HEK293 (cell line): Measurements from ENCODE around the gene EPHA2.

Experiments used
- CTCF ChIA-PET: fragments of 350-600 bp; formaldehyde crosslinking; extraction: SDS; loops from one replicate; lab custom pipeline; 2021; ENCODE audit warnings: antibody characterized with exemption; lab: Yijun Ruan, JAX
- POLR2A ChIA-PET: fragments of 300-600 bp; formaldehyde crosslinking; extraction: SDS; loops from one replicate; lab custom pipeline; 2020; ENCODE audit warnings: antibody characterized with exemption, inconsistent platforms; lab: Yijun Ruan, JAX
- H3K27ac ChIP-seq: fragments of 200-500 bp; sonication (Bioruptor generic); 2 replicates; pipeline ENCODE4 v1.5.1; 2014; ENCODE audit warnings: low read depth, low read length, control low read depth, inconsistent platforms; ENCODE audit errors: extremely low read depth
- H3K36me3 ChIP-seq, 2 experiments: fragments of 200-500 bp in 1 of 2; sonication (Bioruptor generic) in 1 of 2; 1 replicate in 1 of 2; 2 replicates in 1 of 2; pipeline ENCODE4 v1.5.1; 2014 to 2017; ENCODE audit warnings: inconsistent platforms in 2 of 2, low read length in 2 of 2; ENCODE audit not compliant: control insufficient read depth in 2 of 2, insufficient read depth in 1 of 2
- H3K4me1 ChIP-seq: fragments of 200-500 bp; sonication (Bioruptor generic); 2 replicates; pipeline ENCODE4 v1.5.1; 2014; ENCODE audit warnings: mild to moderate bottlenecking, low read length, inconsistent platforms; ENCODE audit not compliant: control insufficient read depth, insufficient read depth
- H3K4me3 ChIP-seq: 2 replicates; pipeline ENCODE4 v1.5.1; 2011; ENCODE audit warnings: low read depth, mild to moderate bottlenecking, control low read depth, low read length, moderate library complexity
- H3K9me3 ChIP-seq: fragments of 200-500 bp; sonication (Bioruptor generic); 2 replicates; pipeline ENCODE4 v1.5.1; 2014; ENCODE audit warnings: low read depth, low read length, inconsistent platforms; ENCODE audit not compliant: control insufficient read depth, insufficient read depth
- GFI1B ChIP-seq: fragments of 450-650 bp; formaldehyde crosslinking; IDR thresholded peaks from 2 replicates; pipeline ENCODE4 v1.5.1; 2016; ENCODE audit warnings: missing biosample characterization, missing genetic modification characterization
- OVOL3 ChIP-seq: fragments of 450-650 bp; formaldehyde crosslinking; IDR thresholded peaks from 2 replicates; pipeline ENCODE4 v1.5.1; 2016; ENCODE audit warnings: missing biosample characterization, missing genetic modification characterization
- PRDM6 ChIP-seq: fragments of 450-650 bp; formaldehyde crosslinking; IDR thresholded peaks from 2 replicates; pipeline ENCODE4 v1.5.1; 2017; ENCODE audit warnings: missing biosample characterization, missing genetic modification characterization
- TCF7L2 ChIP-seq: IDR thresholded peaks from 2 replicates; pipeline ENCODE4 v1.6.1; 2011; ENCODE audit warnings: low read depth, mild to moderate bottlenecking, inconsistent platforms, low read length, moderate library complexity, borderline replicate concordance
- YY1 ChIP-seq: fragments of 450-650 bp; formaldehyde crosslinking; IDR thresholded peaks from 2 replicates; pipeline ENCODE4 v1.5.1; 2018; ENCODE audit warnings: missing biosample characterization, missing genetic modification characterization
- ZBTB7A ChIP-seq: fragments of 450-650 bp; formaldehyde crosslinking; IDR thresholded peaks from 2 replicates; pipeline ENCODE4 v1.5.1; 2016; ENCODE audit warnings: low read depth, missing biosample characterization, missing genetic modification characterization
- ZFP3 ChIP-seq: fragments of 450-650 bp; formaldehyde crosslinking; IDR thresholded peaks from 2 replicates; pipeline ENCODE4 v1.5.1; 2016; ENCODE audit warnings: low read depth, missing biosample characterization, missing genetic modification characterization
- ZFP69B ChIP-seq: fragments of 450-650 bp; formaldehyde crosslinking; IDR thresholded peaks from 2 replicates; pipeline ENCODE4 v1.5.1; 2016; ENCODE audit warnings: missing biosample characterization, missing genetic modification characterization
- ZIC2 ChIP-seq: fragments of 450-650 bp; formaldehyde crosslinking; IDR thresholded peaks from 2 replicates; pipeline ENCODE4 v1.5.1; 2016; ENCODE audit warnings: missing biosample characterization, missing genetic modification characterization
- ZNF132 ChIP-seq: fragments of 450-650 bp; formaldehyde crosslinking; IDR thresholded peaks from 2 replicates; pipeline ENCODE4 v1.5.1; 2017; ENCODE audit warnings: missing biosample characterization, missing genetic modification characterization, borderline replicate concordance
- ZNF133 ChIP-seq: fragments of 450-650 bp; formaldehyde crosslinking; IDR thresholded peaks from 2 replicates; pipeline ENCODE4 v1.5.1; 2016; ENCODE audit warnings: missing biosample characterization, missing genetic modification characterization
- ZNF146 ChIP-seq: fragments of 450-650 bp; formaldehyde crosslinking; IDR thresholded peaks from 2 replicates; pipeline ENCODE4 v1.5.1; 2016; ENCODE audit warnings: missing biosample characterization, missing genetic modification characterization
- ZNF2 ChIP-seq: fragments of 450-650 bp; formaldehyde crosslinking; IDR thresholded peaks from 2 replicates; pipeline ENCODE4 v1.5.1; 2016; ENCODE audit warnings: missing biosample characterization, missing genetic modification characterization
- ZNF266 ChIP-seq: fragments of 450-650 bp; formaldehyde crosslinking; IDR thresholded peaks from 2 replicates; pipeline ENCODE4 v1.5.1; 2016; ENCODE audit warnings: missing biosample characterization, missing genetic modification characterization, low read depth
- ZNF280C ChIP-seq: fragments of 450-650 bp; formaldehyde crosslinking; IDR thresholded peaks from 2 replicates; pipeline ENCODE4 v1.5.1; 2016; ENCODE audit warnings: missing biosample characterization, missing genetic modification characterization
- ZNF302 ChIP-seq: fragments of 450-650 bp; formaldehyde crosslinking; IDR thresholded peaks from 2 replicates; pipeline ENCODE4 v1.5.1; 2016; ENCODE audit warnings: missing biosample characterization, missing genetic modification characterization, low read depth
- ZNF324 ChIP-seq: fragments of 450-650 bp; formaldehyde crosslinking; IDR thresholded peaks from 2 replicates; pipeline ENCODE4 v1.5.1; 2016; ENCODE audit warnings: missing biosample characterization, missing genetic modification characterization
- ZNF350 ChIP-seq: fragments of 450-650 bp; formaldehyde crosslinking; IDR thresholded peaks from 2 replicates; pipeline ENCODE4 v1.5.0; 2017; ENCODE audit warnings: missing biosample characterization, mild to moderate bottlenecking, missing genetic modification characterization
- ZNF501 ChIP-seq: fragments of 450-650 bp; formaldehyde crosslinking; IDR thresholded peaks from 2 replicates; pipeline ENCODE4 v1.5.1; 2016; ENCODE audit warnings: missing biosample characterization, missing genetic modification characterization
- ZNF549 ChIP-seq: fragments of 450-650 bp; IDR thresholded peaks from 2 replicates; pipeline ENCODE4 v1.5.1; 2018; ENCODE audit warnings: missing biosample characterization, missing genetic modification characterization, mild to moderate bottlenecking, inconsistent platforms, moderate library complexity
- ZNF600 ChIP-seq: fragments of 450-650 bp; formaldehyde crosslinking; IDR thresholded peaks from 2 replicates; pipeline ENCODE4 v1.5.1; 2016; ENCODE audit warnings: missing biosample characterization, missing genetic modification characterization
- ZNF610 ChIP-seq: fragments of 450-650 bp; formaldehyde crosslinking; IDR thresholded peaks from 2 replicates; pipeline ENCODE4 v1.5.1; 2016; ENCODE audit warnings: missing biosample characterization, missing genetic modification characterization, borderline replicate concordance
- ZNF623 ChIP-seq: fragments of 450-650 bp; formaldehyde crosslinking; IDR thresholded peaks from 2 replicates; pipeline ENCODE4 v1.5.1; 2016; ENCODE audit warnings: missing biosample characterization, missing genetic modification characterization
- ZNF76 ChIP-seq: fragments of 450-650 bp; formaldehyde crosslinking; IDR thresholded peaks from 2 replicates; pipeline ENCODE4; 2016; ENCODE audit warnings: low read depth, missing biosample characterization, missing genetic modification characterization, borderline replicate concordance
- ZNF768 ChIP-seq: fragments of 450-650 bp; formaldehyde crosslinking; IDR thresholded peaks from 2 replicates; pipeline ENCODE4 v1.5.1; 2018; ENCODE audit warnings: missing biosample characterization, mild to moderate bottlenecking, missing genetic modification characterization
- ZNF785 ChIP-seq: fragments of 450-650 bp; formaldehyde crosslinking; IDR thresholded peaks from 2 replicates; pipeline ENCODE4 v1.5.1; 2016; ENCODE audit warnings: missing biosample characterization, missing genetic modification characterization
- TF ChIP-seq, protein P1 (sequence below): fragments of 450-650 bp; formaldehyde crosslinking; IDR thresholded peaks from 2 replicates; pipeline ENCODE4 v1.5.1; 2016; ENCODE audit warnings: missing biosample characterization, missing genetic modification characterization
- TF ChIP-seq, protein P2 (sequence below): fragments of 450-650 bp; formaldehyde crosslinking; IDR thresholded peaks from 2 replicates; pipeline ENCODE4 v1.5.1; 2016; ENCODE audit warnings: missing biosample characterization, missing genetic modification characterization

EPHA2 gene

GRCh38 chr1:16199700-16200099 lies 43.8 kb upstream of the EPHA2 start (continued):
- TF ChIP-seq, protein P1, sequence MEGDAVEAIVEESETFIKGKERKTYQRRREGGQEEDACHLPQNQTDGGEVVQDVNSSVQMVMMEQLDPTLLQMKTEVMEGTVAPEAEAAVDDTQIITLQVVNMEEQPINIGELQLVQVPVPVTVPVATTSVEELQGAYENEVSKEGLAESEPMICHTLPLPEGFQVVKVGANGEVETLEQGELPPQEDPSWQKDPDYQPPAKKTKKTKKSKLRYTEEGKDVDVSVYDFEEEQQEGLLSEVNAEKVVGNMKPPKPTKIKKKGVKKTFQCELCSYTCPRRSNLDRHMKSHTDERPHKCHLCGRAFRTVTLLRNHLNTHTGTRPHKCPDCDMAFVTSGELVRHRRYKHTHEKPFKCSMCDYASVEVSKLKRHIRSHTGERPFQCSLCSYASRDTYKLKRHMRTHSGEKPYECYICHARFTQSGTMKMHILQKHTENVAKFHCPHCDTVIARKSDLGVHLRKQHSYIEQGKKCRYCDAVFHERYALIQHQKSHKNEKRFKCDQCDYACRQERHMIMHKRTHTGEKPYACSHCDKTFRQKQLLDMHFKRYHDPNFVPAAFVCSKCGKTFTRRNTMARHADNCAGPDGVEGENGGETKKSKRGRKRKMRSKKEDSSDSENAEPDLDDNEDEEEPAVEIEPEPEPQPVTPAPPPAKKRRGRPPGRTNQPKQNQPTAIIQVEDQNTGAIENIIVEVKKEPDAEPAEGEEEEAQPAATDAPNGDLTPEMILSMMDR, result no peak
- TF ChIP-seq ZFP3 (no peak), ZNF600 (peak; percentile 64), ZNF266 (tag by site-specific recombination) (no peak), ZNF302 (tag by site-specific recombination) (no peak), TCF7L2 (no peak), ZFP69B (tag by site-specific recombination) (no peak), GFI1B (no peak), ZNF785 (no peak), ZNF549 (no peak), ZNF133 (tag by site-specific recombination) (no peak), ZNF501 (tag by site-specific recombination) (no peak), ZNF76 (tag by site-specific recombination) (no peak), YY1 (tag by site-specific recombination) (no peak), ZIC2 (tag by site-specific recombination) (peak; percentile 55), ZNF146 (tag by site-specific recombination) (no peak), ZNF132 (tag by site-specific recombination) (no peak), ZNF350 (tag by site-specific recombination) (no peak), ZNF324 (tag by site-specific recombination) (no peak), ZNF280C (no peak), ZBTB7A (no peak), ZNF623 (peak; percentile 96), ZNF610 (tag by site-specific recombination) (no peak)

GRCh38 chr1:16199157-16199501 lies 43.3 kb upstream of the EPHA2 start:
- ChIA-PET POLR2A (no interaction called here), CTCF (interaction anchor here (0.7 to 1.8 kb wide), 2 partner anchors 51 to 117 kb away, joined by 3 to 7 read pairs; no protein-coding TSS in a partner anchor)
- no peaks in the 10 kb centered on the region for H3K36me3 ChIP-seq
- TF ChIP-seq ZFP69B (tag by site-specific recombination) (no peak), ZNF2 (tag by site-specific recombination) (no peak), ZNF768 (no peak), PRDM6 (tag by site-specific recombination) (no peak), OVOL3 (tag by site-specific recombination) (no peak)
- TF ChIP-seq, protein P2, sequence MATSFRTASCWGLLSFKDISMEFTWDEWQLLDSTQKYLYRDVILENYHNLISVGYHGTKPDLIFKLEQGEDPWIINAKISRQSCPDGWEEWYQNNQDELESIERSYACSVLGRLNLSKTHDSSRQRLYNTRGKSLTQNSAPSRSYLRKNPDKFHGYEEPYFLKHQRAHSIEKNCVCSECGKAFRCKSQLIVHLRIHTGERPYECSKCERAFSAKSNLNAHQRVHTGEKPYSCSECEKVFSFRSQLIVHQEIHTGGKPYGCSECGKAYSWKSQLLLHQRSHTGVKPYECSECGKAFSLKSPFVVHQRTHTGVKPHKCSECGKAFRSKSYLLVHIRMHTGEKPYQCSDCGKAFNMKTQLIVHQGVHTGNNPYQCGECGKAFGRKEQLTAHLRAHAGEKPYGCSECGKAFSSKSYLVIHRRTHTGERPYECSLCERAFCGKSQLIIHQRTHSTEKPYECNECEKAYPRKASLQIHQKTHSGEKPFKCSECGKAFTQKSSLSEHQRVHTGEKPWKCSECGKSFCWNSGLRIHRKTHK, result no peak
- H3K4me1 ChIP-seq, result no peaks in the 10 kb centered on the region
- H3K27ac ChIP-seq, result no peak overlapping the region
- H3K4me3 ChIP-seq, result no peak overlapping the region
- H3K9me3 ChIP-seq, result no peaks in the 10 kb centered on the region
